Measurements from ENCODE around the gene CYB5RL. TPM values are rescaled to one million over a fixed set of nuclear protein-coding genes. Genes with fewer than 3 reads are reported as not detected.

The CYB5RL gene
- total and polyA plus RNA-seq, 2 of the 13 experiments (the other 11 are each of a cell fraction or from before 2014, with no cell fraction given), result 3.7 to 5.0 TPM

DNA sequence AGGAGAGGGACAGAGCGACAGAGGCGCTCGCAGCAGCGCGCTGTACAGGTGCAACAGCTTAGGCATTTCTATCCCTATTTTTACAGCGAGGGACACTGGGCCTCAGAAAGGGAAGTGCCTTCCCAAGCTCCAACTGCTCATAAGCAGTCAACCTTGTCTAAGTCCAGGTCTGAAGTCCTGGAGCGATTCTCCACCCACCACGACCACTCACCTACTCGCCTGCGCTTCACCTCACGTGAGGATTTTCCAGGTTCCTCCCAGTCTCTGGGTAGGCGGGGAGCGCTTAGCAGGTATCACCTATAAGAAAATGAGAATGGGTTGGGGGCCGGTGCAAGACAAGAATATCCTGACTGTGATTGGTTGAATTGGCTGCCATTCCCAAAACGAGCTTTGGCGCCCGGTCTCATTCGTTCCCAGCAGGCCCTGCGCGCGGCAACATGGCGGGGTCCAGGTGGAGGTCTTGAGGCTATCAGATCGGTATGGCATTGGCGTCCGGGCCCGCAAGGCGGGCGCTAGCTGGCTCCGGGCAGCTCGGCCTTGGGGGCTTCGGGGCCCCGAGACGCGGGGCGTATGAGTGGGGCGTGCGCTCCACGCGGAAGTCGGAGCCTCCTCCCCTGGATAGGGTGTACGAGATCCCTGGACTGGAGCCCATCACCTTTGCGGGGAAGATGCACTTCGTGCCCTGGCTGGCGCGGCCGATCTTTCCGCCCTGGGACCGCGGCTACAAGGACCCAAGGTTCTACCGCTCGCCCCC, at the start of gene CYB5RL, which contains the start of gene MRPL37 (continued):
- TF ChIP-seq, protein P1, sequence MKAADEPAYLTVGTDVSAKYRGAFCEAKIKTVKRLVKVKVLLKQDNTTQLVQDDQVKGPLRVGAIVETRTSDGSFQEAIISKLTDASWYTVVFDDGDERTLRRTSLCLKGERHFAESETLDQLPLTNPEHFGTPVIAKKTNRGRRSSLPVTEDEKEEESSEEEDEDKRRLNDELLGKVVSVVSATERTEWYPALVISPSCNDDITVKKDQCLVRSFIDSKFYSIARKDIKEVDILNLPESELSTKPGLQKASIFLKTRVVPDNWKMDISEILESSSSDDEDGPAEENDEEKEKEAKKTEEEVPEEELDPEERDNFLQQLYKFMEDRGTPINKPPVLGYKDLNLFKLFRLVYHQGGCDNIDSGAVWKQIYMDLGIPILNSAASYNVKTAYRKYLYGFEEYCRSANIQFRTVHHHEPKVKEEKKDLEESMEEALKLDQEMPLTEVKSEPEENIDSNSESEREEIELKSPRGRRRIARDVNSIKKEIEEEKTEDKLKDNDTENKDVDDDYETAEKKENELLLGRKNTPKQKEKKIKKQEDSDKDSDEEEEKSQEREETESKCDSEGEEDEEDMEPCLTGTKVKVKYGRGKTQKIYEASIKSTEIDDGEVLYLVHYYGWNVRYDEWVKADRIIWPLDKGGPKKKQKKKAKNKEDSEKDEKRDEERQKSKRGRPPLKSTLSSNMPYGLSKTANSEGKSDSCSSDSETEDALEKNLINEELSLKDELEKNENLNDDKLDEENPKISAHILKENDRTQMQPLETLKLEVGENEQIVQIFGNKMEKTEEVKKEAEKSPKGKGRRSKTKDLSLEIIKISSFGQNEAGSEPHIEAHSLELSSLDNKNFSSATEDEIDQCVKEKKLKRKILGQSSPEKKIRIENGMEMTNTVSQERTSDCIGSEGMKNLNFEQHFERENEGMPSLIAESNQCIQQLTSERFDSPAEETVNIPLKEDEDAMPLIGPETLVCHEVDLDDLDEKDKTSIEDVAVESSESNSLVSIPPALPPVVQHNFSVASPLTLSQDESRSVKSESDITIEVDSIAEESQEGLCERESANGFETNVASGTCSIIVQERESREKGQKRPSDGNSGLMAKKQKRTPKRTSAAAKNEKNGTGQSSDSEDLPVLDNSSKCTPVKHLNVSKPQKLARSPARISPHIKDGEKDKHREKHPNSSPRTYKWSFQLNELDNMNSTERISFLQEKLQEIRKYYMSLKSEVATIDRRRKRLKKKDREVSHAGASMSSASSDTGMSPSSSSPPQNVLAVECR (CRISPR knock-in tag; IDR thresholded peaks at IDR 0.05; ENCODE audit: borderline replicate concordance), result peak; percentile 83
- 0 out of 2 replicates have a peak, but pooled peaks have one; percentile 17 for TF ChIP-seq JUN (CRISPR knock-in tag; IDR thresholded peaks at IDR 0.05)
- TF ChIP-seq, protein P2, sequence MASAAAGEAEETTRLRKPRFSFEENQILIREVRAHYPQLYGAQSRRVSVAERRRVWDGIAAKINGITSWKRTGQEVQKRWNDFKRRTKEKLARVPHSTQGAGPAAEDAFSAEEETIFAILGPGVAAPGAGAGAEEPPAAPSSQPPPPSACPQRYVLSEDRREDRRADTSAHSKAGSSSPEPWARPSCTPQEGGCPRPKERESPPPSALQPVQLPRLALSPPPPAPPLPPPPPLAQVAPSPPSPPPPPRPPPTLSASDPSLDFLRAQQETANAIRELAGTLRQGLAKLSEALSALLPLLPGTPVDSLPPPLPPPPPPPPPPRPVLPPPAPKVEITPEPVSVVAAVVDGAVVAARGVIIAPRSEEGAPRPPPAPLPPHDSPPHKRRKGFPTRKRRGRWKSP (CRISPR knock-in tag; IDR thresholded peaks at IDR 0.05), result peak; percentile 81
- peak; percentile 44; the same call in 1 of the 2 replicates for TF ChIP-seq ZNF547 (CRISPR knock-in tag; IDR thresholded peaks at IDR 0.05)
- peak; percentile 91 for TF ChIP-seq ZNF558 (CRISPR knock-in tag; IDR thresholded peaks at IDR 0.05; ENCODE audit: borderline replicate concordance)
- 0 out of 2 replicates have a peak, but pooled peaks have one; percentile 65 for TF ChIP-seq SAFB2 (CRISPR knock-in tag; IDR thresholded peaks at IDR 0.05; ENCODE audit: borderline replicate concordance, low read depth)
- TF ChIP-seq, protein P3, sequence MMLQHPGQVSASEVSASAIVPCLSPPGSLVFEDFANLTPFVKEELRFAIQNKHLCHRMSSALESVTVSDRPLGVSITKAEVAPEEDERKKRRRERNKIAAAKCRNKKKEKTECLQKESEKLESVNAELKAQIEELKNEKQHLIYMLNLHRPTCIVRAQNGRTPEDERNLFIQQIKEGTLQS (CRISPR knock-in tag; IDR thresholded peaks at IDR 0.05), result 0 out of 2 replicates have a peak, but pooled peaks have one; percentile 1
- TF ChIP-seq REPIN1 (CRISPR knock-in tag; IDR thresholded peaks at IDR 0.05; ENCODE audit: borderline replicate concordance, low read depth), result peak; percentile 54; the same call in 1 of the 2 replicates
- TF ChIP-seq HNF4G (IDR thresholded peaks at IDR 0.05; ENCODE audit: borderline replicate concordance, low read depth, low read length), result 0 out of 2 replicates have a peak, but pooled peaks have one; percentile 34
- TF ChIP-seq HNF4G (CRISPR knock-in tag; IDR thresholded peaks at IDR 0.05; ENCODE audit: borderline replicate concordance, low read depth), result no peak
- TF ChIP-seq ZMAT3 (CRISPR knock-in tag; conservative IDR thresholded peaks at IDR 0.05), result no peak; the same call in 1 of the 2 replicates
- TF ChIP-seq, protein P4, sequence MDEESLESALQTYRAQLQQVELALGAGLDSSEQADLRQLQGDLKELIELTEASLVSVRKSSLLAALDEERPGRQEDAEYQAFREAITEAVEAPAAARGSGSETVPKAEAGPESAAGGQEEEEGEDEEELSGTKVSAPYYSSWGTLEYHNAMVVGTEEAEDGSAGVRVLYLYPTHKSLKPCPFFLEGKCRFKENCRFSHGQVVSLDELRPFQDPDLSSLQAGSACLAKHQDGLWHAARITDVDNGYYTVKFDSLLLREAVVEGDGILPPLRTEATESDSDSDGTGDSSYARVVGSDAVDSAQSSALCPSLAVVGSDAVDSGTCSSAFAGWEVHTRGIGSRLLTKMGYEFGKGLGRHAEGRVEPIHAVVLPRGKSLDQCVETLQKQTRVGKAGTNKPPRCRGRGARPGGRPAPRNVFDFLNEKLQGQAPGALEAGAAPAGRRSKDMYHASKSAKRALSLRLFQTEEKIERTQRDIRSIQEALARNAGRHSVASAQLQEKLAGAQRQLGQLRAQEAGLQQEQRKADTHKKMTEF (CRISPR knock-in tag; IDR thresholded peaks at IDR 0.05), result peak; percentile 73
- peak; percentile 55; the same call in 1 of the 2 replicates for TF ChIP-seq ZNF766 (CRISPR knock-in tag; IDR thresholded peaks at IDR 0.05; ENCODE audit: borderline replicate concordance)
- TF ChIP-seq MED1 (CRISPR knock-in tag; IDR thresholded peaks at IDR 0.05), result peak; percentile 25; the same call in 1 of the 2 replicates
- 0 out of 2 replicates have a peak, but pooled peaks have one; percentile 62 for TF ChIP-seq ZNF260 (CRISPR knock-in tag; IDR thresholded peaks at IDR 0.05; ENCODE audit: borderline replicate concordance, low read depth)
- TF ChIP-seq ZNF350 (CRISPR knock-in tag; IDR thresholded peaks at IDR 0.05; ENCODE audit: borderline replicate concordance, low read depth), result peak; percentile 77
- no peak for TF ChIP-seq ZNF775 (CRISPR knock-in tag; IDR thresholded peaks at IDR 0.05; ENCODE audit: borderline replicate concordance)
- TF ChIP-seq SP4 (CRISPR knock-in tag; IDR thresholded peaks at IDR 0.05), result peak; percentile 71
- TF ChIP-seq KLF15 (CRISPR knock-in tag; IDR thresholded peaks at IDR 0.05; ENCODE audit: borderline replicate concordance), result no peak
- TF ChIP-seq HDAC2 (CRISPR knock-in tag; IDR thresholded peaks at IDR 0.05), result peak; percentile 48; the same call in 1 of the 2 replicates
- TF ChIP-seq ZNF501 (CRISPR knock-in tag; IDR thresholded peaks at IDR 0.05), result peak; percentile 66
